DND-41 (cell line): ENCODE data around the gene LMO1.

Experiments
- ATAC-seq: fragments of 200-7000 bp; cut with Tn5 transposase; 3 replicates; pipeline ENCODE4 v1.9.1; 2021; ENCODE audit warnings: low read depth; ENCODE audit not compliant: insufficient read depth
- DNase-seq: peaks from one replicate; pipeline ENCODE4 v3.0.0-alpha.2; 2020
- H2AFZ ChIP-seq: 2 replicates; pipeline ENCODE4 v1.6.0; 2012; ENCODE audit warnings: low read depth, low read length
- H3K27ac ChIP-seq: 2 replicates; pipeline ENCODE4 v1.5.1; 2012; ENCODE audit warnings: low read length, inconsistent platforms
- H3K27me3 ChIP-seq: fragments of 200-600 bp; sonication (generic); 2 replicates; pipeline ENCODE4 v1.6.0; 2012; ENCODE audit warnings: low read length, mild to moderate bottlenecking, inconsistent platforms; ENCODE audit not compliant: insufficient read depth, poor library complexity
- H3K36me3 ChIP-seq: 2 replicates; pipeline ENCODE4 v1.5.1; 2012; ENCODE audit warnings: low read length, inconsistent platforms; ENCODE audit not compliant: insufficient read depth
- H3K4me1 ChIP-seq: 2 replicates; pipeline ENCODE4 v1.5.1; 2012; ENCODE audit warnings: mild to moderate bottlenecking, low read length; ENCODE audit not compliant: insufficient read depth
- H3K4me2 ChIP-seq: 2 replicates; pipeline ENCODE4 v1.6.0; 2012; ENCODE audit warnings: mild to moderate bottlenecking, moderate library complexity, low read length, inconsistent platforms; ENCODE audit not compliant: insufficient read depth
- H3K4me3 ChIP-seq, 2 experiments: fragments of 200-600 bp in 1 of 2; shearing (Covaris generic) in 1 of 2; 2 replicates each; pipeline ENCODE4 v1.5.1; 2012 to 2016; ENCODE audit warnings: inconsistent platforms in 2 of 2, low read length in 2 of 2, mild to moderate bottlenecking in 2 of 2, low read depth in 1 of 2, moderate library complexity in 1 of 2
- H3K79me2 ChIP-seq: 2 replicates; pipeline ENCODE4 v1.6.0; 2012; ENCODE audit warnings: low read length, inconsistent platforms; ENCODE audit not compliant: insufficient read depth
- H3K9ac ChIP-seq: 2 replicates; pipeline ENCODE4 v1.6.0; 2012; ENCODE audit warnings: low read depth, mild to moderate bottlenecking, inconsistent platforms, low read length, moderate library complexity
- H3K9me3 ChIP-seq: 2 replicates; pipeline ENCODE4 v1.5.1; 2012; ENCODE audit warnings: low read length, moderate library complexity, mild to moderate bottlenecking, inconsistent platforms; ENCODE audit not compliant: insufficient read depth, severe bottlenecking
- H4K20me1 ChIP-seq: 2 replicates; pipeline ENCODE4 v1.6.0; 2012; ENCODE audit warnings: low read length; ENCODE audit not compliant: insufficient read depth
- EZH2 ChIP-seq: IDR thresholded peaks from 3 replicates; pipeline ENCODE4 v1.6.1; 2012; ENCODE audit warnings: borderline replicate concordance, low read depth, mild to moderate bottlenecking, moderate library complexity, low read length, inconsistent platforms; ENCODE audit not compliant: severe bottlenecking
- TF ChIP-seq, protein P1 (sequence below): IDR thresholded peaks from 2 replicates; pipeline ENCODE4 v1.5.1; 2012; ENCODE audit warnings: borderline replicate concordance, low read length, moderate library complexity, mild to moderate bottlenecking; ENCODE audit not compliant: poor library complexity, severe bottlenecking; ENCODE audit errors: extremely low read depth

Gene LMO1

DNA sequence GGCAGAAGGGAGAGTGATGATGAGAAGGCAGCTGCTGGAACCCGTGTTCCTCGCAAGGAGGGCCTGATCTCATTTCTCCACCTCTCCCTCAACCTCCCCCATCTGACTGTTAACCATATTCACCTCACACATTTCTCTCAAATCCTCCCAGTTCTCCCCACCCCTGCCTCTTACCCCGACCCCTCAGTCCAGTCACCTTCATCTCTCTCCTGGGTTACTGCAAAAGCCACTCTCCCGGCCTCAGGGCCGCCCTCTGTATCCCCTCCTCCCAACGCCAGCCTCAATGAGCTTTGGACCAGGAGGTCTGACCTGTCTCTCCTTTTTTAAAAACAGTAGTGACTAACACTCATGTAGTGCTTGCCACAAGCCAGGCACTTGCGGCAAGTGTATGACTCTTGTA, 29.5 kb upstream of the LMO1 start:
- H3K9ac ChIP-seq: no peak overlapping the region
- H3K27ac ChIP-seq: no peak overlapping the region
- no peaks in the 10 kb centered on the region for H3K9me3 ChIP-seq
- H3K36me3 ChIP-seq: no peaks in the 10 kb centered on the region
- no peak for TF ChIP-seq EZH2
- TF ChIP-seq, protein P1, sequence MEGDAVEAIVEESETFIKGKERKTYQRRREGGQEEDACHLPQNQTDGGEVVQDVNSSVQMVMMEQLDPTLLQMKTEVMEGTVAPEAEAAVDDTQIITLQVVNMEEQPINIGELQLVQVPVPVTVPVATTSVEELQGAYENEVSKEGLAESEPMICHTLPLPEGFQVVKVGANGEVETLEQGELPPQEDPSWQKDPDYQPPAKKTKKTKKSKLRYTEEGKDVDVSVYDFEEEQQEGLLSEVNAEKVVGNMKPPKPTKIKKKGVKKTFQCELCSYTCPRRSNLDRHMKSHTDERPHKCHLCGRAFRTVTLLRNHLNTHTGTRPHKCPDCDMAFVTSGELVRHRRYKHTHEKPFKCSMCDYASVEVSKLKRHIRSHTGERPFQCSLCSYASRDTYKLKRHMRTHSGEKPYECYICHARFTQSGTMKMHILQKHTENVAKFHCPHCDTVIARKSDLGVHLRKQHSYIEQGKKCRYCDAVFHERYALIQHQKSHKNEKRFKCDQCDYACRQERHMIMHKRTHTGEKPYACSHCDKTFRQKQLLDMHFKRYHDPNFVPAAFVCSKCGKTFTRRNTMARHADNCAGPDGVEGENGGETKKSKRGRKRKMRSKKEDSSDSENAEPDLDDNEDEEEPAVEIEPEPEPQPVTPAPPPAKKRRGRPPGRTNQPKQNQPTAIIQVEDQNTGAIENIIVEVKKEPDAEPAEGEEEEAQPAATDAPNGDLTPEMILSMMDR: no peak
- H3K4me2 ChIP-seq: no peak overlapping the region
- no peaks in the 10 kb centered on the region for H4K20me1 ChIP-seq
- H3K4me3 ChIP-seq: no peak overlapping the region
- no peaks in the 10 kb centered on the region for H3K79me2 ChIP-seq
- no peaks in the 10 kb centered on the region for H3K27me3 ChIP-seq
- no peak overlapping the region for H2AFZ ChIP-seq
- DNase-seq (no peak), ATAC-seq (no peak)
- no peaks in the 10 kb centered on the region for H3K4me1 ChIP-seq

DNA sequence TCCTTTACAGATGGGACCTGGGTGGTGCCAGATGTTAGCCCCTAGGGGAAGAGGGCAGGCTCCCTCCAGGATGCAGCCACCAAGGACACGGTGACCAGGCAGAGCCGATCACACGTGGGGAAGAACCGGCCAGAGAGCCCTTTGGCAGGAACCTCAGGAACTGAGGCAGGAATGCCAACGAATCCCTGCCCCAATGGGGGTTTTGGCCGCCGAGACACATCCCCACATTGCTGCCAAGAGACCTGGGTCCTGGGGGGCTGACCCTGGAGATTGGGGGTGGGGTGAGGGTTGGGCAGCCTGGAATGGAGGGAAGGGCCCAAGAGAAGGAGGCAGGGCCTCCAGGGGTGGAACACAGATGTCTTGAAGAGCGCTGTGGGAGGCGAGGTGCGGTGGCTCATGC, 28.7 kb upstream of the LMO1 start:
- Histone ChIP-seq H3K4me3 (no peak overlapping the region), H3K27me3 (no peaks in the 10 kb centered on the region), H3K9ac (no peak overlapping the region), H3K4me1 (no peaks in the 10 kb centered on the region), H4K20me1 (no peaks in the 10 kb centered on the region), H3K79me2 (no peaks in the 10 kb centered on the region), H2AFZ (no peak overlapping the region), H3K4me2 (no peak overlapping the region), H3K9me3 (no peaks in the 10 kb centered on the region), H3K36me3 (no peaks in the 10 kb centered on the region), H3K27ac (no peak overlapping the region)
- ATAC-seq (no peak), DNase-seq (no peak)
- no peak for TF ChIP-seq EZH2
- TF ChIP-seq, protein P1: no peak

DNA sequence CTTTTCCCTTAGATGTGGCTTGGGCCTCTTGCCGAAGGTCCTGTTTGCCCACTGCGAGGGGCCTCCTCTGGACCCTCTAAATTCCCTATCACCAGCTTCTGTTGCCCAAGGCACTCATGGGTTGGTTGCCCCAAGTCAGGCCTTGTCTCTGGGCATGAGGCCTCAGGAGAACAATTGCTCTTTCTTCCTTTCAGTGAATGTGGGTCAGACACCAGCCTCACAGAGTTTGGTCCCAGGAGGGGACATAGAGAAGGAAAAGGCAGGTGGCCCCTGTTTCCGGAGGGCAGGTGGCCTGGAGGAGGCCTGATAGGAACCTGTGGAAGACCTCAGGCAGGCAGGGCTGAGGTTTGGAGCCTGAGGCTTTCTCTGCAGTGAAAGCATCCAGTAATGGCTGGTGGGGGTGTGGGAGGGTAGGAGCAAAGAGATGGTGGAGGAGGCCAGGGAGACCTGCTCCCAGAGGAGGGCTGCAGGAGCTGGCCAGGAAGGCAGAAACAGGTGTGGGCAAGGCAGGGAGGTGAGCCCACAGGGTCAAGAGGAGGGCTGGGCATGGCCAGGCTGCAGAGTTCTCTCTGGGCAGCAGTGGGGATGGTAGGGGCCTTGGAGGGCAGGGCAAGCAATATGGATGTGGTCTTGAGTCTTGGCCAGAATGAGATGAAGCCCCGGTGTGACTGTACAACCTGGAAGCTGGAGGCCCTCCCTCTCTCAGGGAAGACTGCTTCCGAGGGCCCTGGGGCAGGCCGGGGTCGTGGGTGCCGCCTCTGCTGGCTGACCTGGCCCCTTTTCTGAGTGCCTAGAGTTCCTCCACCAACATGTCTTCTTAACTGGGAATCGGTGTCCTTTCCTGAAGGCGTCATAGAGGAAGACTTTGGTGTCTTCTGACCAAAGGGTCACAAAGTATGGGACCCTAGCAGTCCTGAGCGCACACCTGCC, 28.0 kb upstream of the LMO1 start:
- no peak for DNase-seq

More for the DNA sequence above, 28.0 kb upstream of the LMO1 start:
- no peaks in the 10 kb centered on the region for H3K4me1 ChIP-seq
- no peak overlapping the region for H3K4me2 ChIP-seq
- no peak overlapping the region for H2AFZ ChIP-seq
- ATAC-seq: no peak
- no peaks in the 10 kb centered on the region for H3K36me3 ChIP-seq
- H4K20me1 ChIP-seq: no peaks in the 10 kb centered on the region
- no peak overlapping the region for H3K4me3 ChIP-seq
- TF ChIP-seq EZH2: no peak
- TF ChIP-seq, protein P1: no peak
- no peak overlapping the region for H3K9ac ChIP-seq
- H3K79me2 ChIP-seq: no peaks in the 10 kb centered on the region
- no peak overlapping the region for H3K27ac ChIP-seq
- no peaks in the 10 kb centered on the region for H3K27me3 ChIP-seq
- no peaks in the 10 kb centered on the region for H3K9me3 ChIP-seq
